ENCODE results near the gene UCKL1.
"Not testable (repeated sequence)": the region's sequence is repeated elsewhere in the genome, so short reads cannot be mapped to it uniquely, and the experiment has no call there.

Gene UCKL1

DNA sequence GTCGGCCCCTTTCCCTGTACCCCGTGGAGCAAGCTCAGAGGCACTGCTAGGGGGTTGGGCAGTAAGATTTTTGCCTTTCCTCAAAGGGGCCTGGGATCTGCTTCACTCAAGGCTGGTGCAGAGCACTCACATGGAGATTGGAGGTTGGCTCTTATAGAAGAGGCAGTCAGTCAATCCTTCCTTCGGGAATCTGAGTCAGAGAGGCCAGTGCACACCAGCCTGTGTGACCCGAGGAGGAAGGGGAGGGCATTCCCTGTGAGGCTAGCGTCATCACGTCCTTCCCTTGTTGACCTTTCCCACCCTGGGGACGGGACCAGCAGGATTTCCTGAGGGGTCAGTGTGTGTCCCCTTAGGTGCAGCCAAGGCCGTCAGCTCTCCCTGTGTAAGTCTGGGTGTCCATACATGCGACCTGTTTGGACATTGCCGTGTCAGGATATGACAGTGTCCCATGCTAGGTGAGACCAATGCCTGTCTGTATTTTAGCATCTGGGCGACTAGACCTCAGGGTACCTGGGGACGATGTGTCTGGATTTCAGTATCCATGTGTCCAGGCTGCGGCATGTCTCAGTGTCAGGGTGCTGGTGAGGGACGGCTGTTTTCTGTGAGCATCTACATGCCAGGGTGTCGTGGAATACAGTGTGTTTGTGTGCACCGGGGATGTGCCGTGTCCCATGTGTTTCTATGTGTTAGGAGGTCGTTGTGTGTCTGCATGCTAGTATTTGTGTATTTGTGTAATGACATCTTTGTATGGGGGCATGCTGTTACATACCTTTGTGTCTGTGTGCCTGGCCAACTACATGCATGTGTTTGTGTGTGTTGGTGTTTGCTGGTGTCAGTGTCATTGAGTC is 16.3 kb upstream of the UCKL1 start:
- no peak for DNase-seq

GRCh38 chr20:63971960-63972311 is 15.7 kb upstream of the UCKL1 start:
- not testable (repeated sequence) for DNase-seq

DNA sequence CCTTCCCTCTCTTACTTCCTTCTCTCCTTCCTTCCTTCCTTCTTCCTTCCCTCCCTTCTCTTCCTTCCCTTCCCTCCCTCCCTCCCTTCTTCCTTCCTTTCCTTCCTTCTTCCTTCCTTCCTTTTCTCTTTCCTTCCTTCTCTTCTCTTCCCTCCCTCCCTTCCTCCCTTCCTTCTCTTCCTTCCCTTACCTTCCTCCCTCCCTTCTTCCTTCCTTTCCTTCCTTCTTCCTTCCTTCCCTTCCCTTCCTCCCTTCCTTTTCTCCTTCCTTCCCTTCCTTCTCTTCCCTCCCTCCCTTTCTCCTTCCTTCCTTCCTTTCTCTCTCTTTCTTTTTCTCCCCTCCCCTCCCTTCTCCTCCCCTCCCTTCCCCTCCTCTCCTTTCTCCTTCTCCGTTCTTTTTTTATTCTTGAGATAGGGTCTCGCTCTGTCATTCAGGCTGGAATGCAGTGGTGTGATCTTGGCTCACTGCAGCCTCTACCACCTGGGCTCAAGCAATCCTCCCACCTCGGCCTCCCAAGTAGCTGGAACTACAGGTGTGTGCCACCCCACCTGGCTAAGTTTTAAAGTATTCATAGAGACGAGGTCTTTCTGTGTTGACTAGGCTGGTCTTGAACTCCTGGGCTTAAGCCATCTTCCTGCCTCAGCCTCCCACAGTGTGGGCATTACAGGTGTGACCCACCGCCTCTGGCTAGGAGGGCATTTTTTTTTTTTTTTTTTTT is 14.7 kb upstream of the UCKL1 start:
- no peak for DNase-seq

DNA sequence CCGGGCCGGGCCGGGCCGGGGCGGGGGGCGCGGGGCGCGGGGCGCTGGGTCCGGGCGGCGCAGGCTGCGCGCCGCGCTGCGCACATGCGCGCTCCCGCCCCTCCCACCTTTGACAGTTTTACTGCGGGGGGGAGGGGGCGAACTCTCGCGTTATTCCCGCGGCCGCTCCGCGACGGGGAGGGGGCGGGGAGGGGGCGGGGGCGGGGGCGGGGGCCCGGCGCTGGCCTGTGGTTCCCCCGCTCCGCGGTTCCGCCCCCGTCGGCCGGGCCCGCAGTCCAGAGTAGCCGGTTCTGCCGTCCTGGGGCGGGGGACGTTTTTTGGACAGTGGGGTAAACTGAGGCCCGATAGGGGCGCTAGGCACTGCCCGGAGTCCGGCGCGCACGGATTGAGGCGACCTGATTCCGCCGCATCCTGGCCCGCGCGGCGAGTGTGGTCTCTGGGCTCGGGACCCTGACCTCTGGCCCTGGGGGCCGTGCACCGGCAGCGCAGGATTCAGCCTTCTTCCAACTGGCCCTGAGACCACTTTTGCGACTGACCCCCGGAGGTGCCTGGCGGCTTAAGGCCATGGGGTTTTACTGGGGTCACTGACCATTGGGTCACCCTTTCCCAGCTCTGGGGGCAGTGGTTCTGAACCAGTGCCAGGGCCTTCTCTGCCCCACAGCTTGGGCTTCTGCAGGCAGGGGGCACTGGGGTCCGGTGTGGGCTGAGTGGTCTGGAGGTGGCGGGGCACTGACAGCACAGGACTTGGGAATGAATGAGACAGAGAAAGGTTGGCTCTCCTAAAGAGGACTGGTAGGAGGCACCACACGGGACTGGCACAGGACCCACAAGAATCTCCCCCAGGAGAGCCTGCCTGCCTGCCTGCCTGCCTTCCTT is 13.9 kb upstream of the UCKL1 start, which contains the start of gene ZNF512B:
ZNF512B (minus strand) TSS at position 93 of the 876 bp plus-strand sequence. CDS start 1,980 bp downstream, outside the sequence.
- DNase-seq, result peak; percentile 47

- peak; percentile 40 for DNase-seq
These were observed 12.9 kb upstream of the UCKL1 start for GRCh38 chr20:63968928-63969760.

GRCh38 chr20:63968136-63968927 is 12.1 kb upstream of the UCKL1 start:
- DNase-seq, result no peak

GRCh38 chr20:63967330-63968135 is 11.3 kb upstream of the UCKL1 start:
- no peak for DNase-seq

- no peak for DNase-seq
These were observed 10.7 kb upstream of the UCKL1 start for GRCh38 chr20:63966944-63967322.

- no peak for DNase-seq
These were observed 10.1 kb upstream of the UCKL1 start for GRCh38 chr20:63966172-63966943.

GRCh38 chr20:63964412-63964811 is 8.2 kb upstream of the UCKL1 start:
- DNase-seq, result no peak

DNA sequence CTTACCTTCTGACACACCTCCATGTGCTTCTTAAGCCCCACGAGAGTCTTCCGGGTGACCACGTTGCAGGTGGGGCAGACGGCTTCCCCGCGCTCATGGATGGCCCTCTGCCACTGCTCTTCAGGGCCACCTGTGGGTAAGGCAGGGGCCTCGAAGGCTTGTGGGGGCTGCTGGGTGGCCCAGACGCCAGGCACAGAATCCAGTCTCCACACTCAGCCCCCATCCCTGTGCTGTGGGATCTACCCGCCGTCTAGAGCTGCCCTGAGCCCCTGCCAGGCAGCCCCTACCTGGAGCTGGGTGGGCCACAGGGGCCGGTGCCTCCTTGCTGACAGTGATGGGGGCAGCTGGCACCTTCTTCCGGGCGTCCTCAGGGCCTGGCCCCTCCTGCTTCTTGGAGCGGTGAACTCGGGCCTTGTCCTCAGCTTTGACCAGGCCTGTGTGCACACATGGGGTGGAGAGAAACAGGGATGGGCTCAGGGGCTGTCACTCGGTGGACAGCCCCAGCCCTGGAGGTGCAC is 7.6 kb upstream of the UCKL1 start:
- DNase-seq, result no peak

GRCh38 chr20:63963348-63963741 is 7.1 kb upstream of the UCKL1 start:
- DNase-seq, result no peak

GRCh38 chr20:63962426-63963347 is 6.5 kb upstream of the UCKL1 start:
- no peak for DNase-seq

GRCh38 chr20:63961664-63962425 is 5.6 kb upstream of the UCKL1 start:
- no peak for DNase-seq

- not testable (repeated sequence) for DNase-seq
These were observed 4.7 kb upstream of the UCKL1 start for GRCh38 chr20:63960654-63961621.

DNA sequence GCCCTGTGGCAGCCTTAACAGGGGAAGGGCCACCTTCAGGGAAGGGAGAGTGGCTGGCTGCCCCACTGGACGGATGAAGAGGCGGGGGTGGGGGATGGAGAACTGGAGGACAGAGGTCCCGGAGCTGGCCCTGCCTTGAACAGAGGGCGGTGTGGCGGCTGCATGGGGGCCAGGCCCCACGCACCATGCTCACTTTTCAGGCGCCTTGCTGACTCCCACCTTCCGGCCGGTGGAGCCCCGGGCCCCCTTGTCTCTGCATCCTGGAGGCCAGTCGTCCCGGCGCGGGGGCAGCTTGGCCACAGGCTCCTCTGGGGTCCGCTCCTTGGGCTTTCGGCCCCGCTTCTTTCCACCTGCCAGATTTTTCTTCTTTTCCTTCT is 3.5 kb upstream of the UCKL1 start:
- no peak for DNase-seq
